ENCODE data around the gene NAA30.

DNA sequence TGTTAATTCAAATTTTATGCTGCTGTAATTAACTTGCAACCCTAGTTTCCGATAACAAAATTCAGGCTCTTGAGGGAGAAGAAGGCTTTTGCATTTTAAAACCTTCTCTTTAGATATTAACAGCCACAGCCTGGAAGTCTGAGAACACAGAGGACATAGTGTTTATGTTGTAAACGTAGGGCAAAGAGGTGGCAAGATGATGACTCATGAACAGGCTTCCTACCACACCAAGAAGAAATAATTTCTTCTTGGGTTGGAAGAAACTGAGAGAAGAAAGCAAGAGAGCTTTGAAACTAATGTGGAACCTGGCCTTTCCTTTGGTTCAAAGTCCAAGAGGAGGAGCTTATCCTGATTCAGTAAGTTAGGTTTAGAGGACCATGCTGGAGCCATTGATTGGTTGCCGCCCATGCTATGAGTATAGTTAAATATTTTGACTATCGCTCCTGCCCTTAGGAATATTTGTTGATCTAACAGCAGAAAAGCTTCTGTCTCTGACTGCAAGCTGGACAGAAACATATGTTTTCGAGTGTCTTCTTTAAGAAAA is 71.5 kb downstream of the NAA30 start:
- TF ChIP-seq, protein P1, sequence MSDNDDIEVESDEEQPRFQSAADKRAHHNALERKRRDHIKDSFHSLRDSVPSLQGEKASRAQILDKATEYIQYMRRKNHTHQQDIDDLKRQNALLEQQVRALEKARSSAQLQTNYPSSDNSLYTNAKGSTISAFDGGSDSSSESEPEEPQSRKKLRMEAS (IDR thresholded peaks at IDR 0.05): no peak
- TF ChIP-seq RAD21 (IDR thresholded peaks at IDR 0.05; ENCODE audit: low read depth) (no peak), ZBTB7A (IDR thresholded peaks at IDR 0.05; ENCODE audit: low read depth) (no peak), CREB1 (IDR thresholded peaks at IDR 0.05; ENCODE audit: low read depth) (no peak), TAF1 (IDR thresholded peaks at IDR 0.05; ENCODE audit: low read depth) (no peak), EP300 (IDR thresholded peaks at IDR 0.05; ENCODE audit: borderline replicate concordance) (no peak), NFIC (IDR thresholded peaks at IDR 0.05) (no peak), EGR1 (IDR thresholded peaks at IDR 0.05) (no peak)
- TF ChIP-seq, protein P2, sequence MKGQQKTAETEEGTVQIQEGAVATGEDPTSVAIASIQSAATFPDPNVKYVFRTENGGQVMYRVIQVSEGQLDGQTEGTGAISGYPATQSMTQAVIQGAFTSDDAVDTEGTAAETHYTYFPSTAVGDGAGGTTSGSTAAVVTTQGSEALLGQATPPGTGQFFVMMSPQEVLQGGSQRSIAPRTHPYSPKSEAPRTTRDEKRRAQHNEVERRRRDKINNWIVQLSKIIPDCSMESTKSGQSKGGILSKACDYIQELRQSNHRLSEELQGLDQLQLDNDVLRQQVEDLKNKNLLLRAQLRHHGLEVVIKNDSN (IDR thresholded peaks at IDR 0.05): no peak
- TF ChIP-seq, protein P3, sequence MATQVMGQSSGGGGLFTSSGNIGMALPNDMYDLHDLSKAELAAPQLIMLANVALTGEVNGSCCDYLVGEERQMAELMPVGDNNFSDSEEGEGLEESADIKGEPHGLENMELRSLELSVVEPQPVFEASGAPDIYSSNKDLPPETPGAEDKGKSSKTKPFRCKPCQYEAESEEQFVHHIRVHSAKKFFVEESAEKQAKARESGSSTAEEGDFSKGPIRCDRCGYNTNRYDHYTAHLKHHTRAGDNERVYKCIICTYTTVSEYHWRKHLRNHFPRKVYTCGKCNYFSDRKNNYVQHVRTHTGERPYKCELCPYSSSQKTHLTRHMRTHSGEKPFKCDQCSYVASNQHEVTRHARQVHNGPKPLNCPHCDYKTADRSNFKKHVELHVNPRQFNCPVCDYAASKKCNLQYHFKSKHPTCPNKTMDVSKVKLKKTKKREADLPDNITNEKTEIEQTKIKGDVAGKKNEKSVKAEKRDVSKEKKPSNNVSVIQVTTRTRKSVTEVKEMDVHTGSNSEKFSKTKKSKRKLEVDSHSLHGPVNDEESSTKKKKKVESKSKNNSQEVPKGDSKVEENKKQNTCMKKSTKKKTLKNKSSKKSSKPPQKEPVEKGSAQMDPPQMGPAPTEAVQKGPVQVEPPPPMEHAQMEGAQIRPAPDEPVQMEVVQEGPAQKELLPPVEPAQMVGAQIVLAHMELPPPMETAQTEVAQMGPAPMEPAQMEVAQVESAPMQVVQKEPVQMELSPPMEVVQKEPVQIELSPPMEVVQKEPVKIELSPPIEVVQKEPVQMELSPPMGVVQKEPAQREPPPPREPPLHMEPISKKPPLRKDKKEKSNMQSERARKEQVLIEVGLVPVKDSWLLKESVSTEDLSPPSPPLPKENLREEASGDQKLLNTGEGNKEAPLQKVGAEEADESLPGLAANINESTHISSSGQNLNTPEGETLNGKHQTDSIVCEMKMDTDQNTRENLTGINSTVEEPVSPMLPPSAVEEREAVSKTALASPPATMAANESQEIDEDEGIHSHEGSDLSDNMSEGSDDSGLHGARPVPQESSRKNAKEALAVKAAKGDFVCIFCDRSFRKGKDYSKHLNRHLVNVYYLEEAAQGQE (IDR thresholded peaks at IDR 0.05; ENCODE audit: low read depth): no peak

All from Ishikawa (cell line).